ENCODE results near the gene ZFYVE21. TPM values are rescaled to one million over a fixed set of nuclear protein-coding genes. Genes with fewer than 3 reads are reported as not detected.

Gene ZFYVE21
- total and polyA plus RNA-seq, 9 donors: 75.6 to 111 (median 83.1) TPM

- peaks cover 38% of the 10 kb centered on the region for H3K4me1 ChIP-seq (ENCODE audit: insufficient read depth)
- DNase-seq: no peak
- 86 to 87% (median 86%) methylated on average over 34 of the region's 34 CpGs for WGBS, 3 donors
- no peaks in the 10 kb centered on the region for H3K9me3 ChIP-seq
- no peaks in the 10 kb centered on the region for H3K36me3 ChIP-seq
- no peaks in the 10 kb centered on the region for H3K27me3 ChIP-seq
- H3K4me3 ChIP-seq: no peak overlapping the region
- H3K27ac ChIP-seq: no peak overlapping the region
- intact Hi-C loops (cut with DNase I): loop anchor here in 1 of 4 donors (10.0 kb wide), 1 partner anchor 164 kb away; no protein-coding TSS in a partner anchor
- TF ChIP-seq, protein P1, sequence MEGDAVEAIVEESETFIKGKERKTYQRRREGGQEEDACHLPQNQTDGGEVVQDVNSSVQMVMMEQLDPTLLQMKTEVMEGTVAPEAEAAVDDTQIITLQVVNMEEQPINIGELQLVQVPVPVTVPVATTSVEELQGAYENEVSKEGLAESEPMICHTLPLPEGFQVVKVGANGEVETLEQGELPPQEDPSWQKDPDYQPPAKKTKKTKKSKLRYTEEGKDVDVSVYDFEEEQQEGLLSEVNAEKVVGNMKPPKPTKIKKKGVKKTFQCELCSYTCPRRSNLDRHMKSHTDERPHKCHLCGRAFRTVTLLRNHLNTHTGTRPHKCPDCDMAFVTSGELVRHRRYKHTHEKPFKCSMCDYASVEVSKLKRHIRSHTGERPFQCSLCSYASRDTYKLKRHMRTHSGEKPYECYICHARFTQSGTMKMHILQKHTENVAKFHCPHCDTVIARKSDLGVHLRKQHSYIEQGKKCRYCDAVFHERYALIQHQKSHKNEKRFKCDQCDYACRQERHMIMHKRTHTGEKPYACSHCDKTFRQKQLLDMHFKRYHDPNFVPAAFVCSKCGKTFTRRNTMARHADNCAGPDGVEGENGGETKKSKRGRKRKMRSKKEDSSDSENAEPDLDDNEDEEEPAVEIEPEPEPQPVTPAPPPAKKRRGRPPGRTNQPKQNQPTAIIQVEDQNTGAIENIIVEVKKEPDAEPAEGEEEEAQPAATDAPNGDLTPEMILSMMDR (IDR thresholded peaks at IDR 0.05): no peak
- TF ChIP-seq EP300 (IDR thresholded peaks at IDR 0.05): no peak
- TF ChIP-seq POLR2A (IDR thresholded peaks at IDR 0.05): no peak
Observed at GRCh38 chr14:103738701-103739451, 23.3 kb downstream of the ZFYVE21 start.

DNA sequence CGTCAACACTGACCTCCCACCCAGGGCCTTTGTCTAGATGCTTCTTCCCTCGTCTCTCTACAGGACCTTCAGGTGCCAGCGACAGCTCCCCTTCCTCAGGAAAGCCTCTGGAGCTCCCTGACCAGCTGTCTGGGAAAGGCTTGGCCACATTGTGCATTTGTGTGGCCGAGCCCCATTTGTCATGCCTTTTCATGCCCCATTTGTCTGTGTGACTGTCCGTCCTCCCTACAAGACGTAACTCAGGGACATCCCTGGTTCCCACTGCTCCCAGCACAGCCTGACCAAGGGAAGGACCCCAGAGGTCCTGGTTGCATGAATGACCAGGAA, 23.8 kb downstream of the ZFYVE21 start:
- H3K27ac ChIP-seq: no peak overlapping the region
- no peaks in the 10 kb centered on the region for H3K36me3 ChIP-seq
- no peak for TF ChIP-seq EP300 (IDR thresholded peaks at IDR 0.05)
- TF ChIP-seq, protein P1 (IDR thresholded peaks at IDR 0.05): no peak
- TF ChIP-seq POLR2A (IDR thresholded peaks at IDR 0.05): no peak
- peaks cover 38% of the 10 kb centered on the region for H3K4me1 ChIP-seq (ENCODE audit: insufficient read depth)
- H3K9me3 ChIP-seq: no peaks in the 10 kb centered on the region
- H3K27me3 ChIP-seq: no peaks in the 10 kb centered on the region
- H3K4me3 ChIP-seq: no peak overlapping the region
- no peak for DNase-seq
- intact Hi-C loops (cut with DNase I): loop anchor here in 1 of 4 donors (10.0 kb wide), 1 partner anchor 165 kb away; no protein-coding TSS in a partner anchor
- WGBS, 3 donors: 91 to 95% (median 94%) methylated on average over 6 of the region's 6 CpGs

- WGBS, 3 donors: 95 to 97% (median 95%) methylated on average over 28 to 30 of the region's 30 CpGs
- TF ChIP-seq, protein P1 (IDR thresholded peaks at IDR 0.05): no peak
- TF ChIP-seq POLR2A (IDR thresholded peaks at IDR 0.05): no peak
- TF ChIP-seq EP300 (IDR thresholded peaks at IDR 0.05): no peak
- no peak overlapping the region for H3K4me3 ChIP-seq
- H3K27ac ChIP-seq: no peak overlapping the region
- H3K36me3 ChIP-seq: no peaks in the 10 kb centered on the region
- H3K9me3 ChIP-seq: no peaks in the 10 kb centered on the region
- H3K4me1 ChIP-seq (ENCODE audit: insufficient read depth): peaks cover 37% of the 10 kb centered on the region
- no peaks in the 10 kb centered on the region for H3K27me3 ChIP-seq
- intact Hi-C loops (cut with DNase I): loop anchor here in 1 of 4 donors (5.0 to 10.0 kb wide), 2 partner anchors 165 to 308 kb away; no protein-coding TSS in a partner anchor
- DNase-seq: peak in 1 of 5 donors; percentile 49
Observed at GRCh38 chr14:103739793-103740501, 24.3 kb downstream of the ZFYVE21 start.

- no peaks in the 10 kb centered on the region for H3K36me3 ChIP-seq
- TF ChIP-seq, protein P1 (IDR thresholded peaks at IDR 0.05): no peak
- TF ChIP-seq EP300 (IDR thresholded peaks at IDR 0.05): no peak
- no peak for TF ChIP-seq POLR2A (IDR thresholded peaks at IDR 0.05)
- no peak overlapping the region for H3K4me3 ChIP-seq
- H3K4me1 ChIP-seq (ENCODE audit: insufficient read depth): peaks cover 25% of the 10 kb centered on the region
- peak in 4 of 5 donors; percentile 56 to 76 (median 66) for DNase-seq
- H3K9me3 ChIP-seq: no peaks in the 10 kb centered on the region
- 11 to 24% (median 20%) methylated on average over 14 of the region's 14 CpGs for WGBS, 3 donors
- H3K27ac ChIP-seq: peak overlapping the region in 1 of 2 donors; percentile 34
- no peaks in the 10 kb centered on the region for H3K27me3 ChIP-seq
- intact Hi-C loops (cut with DNase I): loop anchor here in 1 of 4 donors (5.0 kb wide), 1 partner anchor 309 kb away; no protein-coding TSS in a partner anchor
Observed at GRCh38 chr14:103740991-103741689, 25.5 kb downstream of the ZFYVE21 start.

Measured in ovary (tissue), 9 donors.